Measurements from ENCODE around the gene LRCOL1.

DNA sequence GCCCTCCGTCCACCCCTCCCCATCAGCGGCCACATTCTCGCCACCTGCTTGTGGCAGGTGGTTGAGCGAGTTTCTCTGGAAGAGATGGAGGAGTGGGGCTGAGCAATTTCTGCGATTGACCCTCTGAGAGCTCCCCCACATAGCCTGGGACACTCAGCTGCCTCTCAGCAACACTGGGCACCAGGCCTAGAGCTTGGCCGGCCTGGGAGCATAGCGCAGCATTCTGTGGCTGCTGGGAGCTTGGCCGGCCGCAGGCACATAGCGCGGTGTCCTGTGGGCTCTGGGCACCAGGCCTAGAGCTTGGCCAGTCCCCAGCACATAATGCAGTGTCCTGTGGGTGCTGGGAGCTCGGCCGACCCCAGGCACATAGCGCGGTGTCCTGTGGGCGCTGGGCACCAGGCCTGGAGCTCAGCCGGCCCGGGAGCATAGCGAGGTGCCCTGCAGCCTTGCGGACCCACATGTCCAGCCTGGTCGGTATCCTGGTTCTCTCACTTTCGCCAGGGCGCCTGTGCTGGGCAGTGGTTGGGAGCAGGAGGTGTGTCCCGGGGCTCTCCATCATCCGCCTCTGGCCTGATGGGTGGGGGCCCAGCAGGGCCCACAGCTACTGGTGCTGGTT lies 43.8 kb downstream of the LRCOL1 start:
- TF ChIP-seq NBN (conservative IDR thresholded peaks at IDR 0.05) (no peak), MYNN (CRISPR knock-in tag; IDR thresholded peaks at IDR 0.05; ENCODE audit: low read depth) (no peak), MTF2 (CRISPR knock-in tag; IDR thresholded peaks at IDR 0.05; ENCODE audit: borderline replicate concordance) (no peak), POLR2AphosphoS5 (IDR thresholded peaks at IDR 0.05; ENCODE audit: low read depth, low read length) (no peak), KLF16 (CRISPR knock-in tag; IDR thresholded peaks at IDR 0.05) (no peak)
- TF ChIP-seq, protein P1, sequence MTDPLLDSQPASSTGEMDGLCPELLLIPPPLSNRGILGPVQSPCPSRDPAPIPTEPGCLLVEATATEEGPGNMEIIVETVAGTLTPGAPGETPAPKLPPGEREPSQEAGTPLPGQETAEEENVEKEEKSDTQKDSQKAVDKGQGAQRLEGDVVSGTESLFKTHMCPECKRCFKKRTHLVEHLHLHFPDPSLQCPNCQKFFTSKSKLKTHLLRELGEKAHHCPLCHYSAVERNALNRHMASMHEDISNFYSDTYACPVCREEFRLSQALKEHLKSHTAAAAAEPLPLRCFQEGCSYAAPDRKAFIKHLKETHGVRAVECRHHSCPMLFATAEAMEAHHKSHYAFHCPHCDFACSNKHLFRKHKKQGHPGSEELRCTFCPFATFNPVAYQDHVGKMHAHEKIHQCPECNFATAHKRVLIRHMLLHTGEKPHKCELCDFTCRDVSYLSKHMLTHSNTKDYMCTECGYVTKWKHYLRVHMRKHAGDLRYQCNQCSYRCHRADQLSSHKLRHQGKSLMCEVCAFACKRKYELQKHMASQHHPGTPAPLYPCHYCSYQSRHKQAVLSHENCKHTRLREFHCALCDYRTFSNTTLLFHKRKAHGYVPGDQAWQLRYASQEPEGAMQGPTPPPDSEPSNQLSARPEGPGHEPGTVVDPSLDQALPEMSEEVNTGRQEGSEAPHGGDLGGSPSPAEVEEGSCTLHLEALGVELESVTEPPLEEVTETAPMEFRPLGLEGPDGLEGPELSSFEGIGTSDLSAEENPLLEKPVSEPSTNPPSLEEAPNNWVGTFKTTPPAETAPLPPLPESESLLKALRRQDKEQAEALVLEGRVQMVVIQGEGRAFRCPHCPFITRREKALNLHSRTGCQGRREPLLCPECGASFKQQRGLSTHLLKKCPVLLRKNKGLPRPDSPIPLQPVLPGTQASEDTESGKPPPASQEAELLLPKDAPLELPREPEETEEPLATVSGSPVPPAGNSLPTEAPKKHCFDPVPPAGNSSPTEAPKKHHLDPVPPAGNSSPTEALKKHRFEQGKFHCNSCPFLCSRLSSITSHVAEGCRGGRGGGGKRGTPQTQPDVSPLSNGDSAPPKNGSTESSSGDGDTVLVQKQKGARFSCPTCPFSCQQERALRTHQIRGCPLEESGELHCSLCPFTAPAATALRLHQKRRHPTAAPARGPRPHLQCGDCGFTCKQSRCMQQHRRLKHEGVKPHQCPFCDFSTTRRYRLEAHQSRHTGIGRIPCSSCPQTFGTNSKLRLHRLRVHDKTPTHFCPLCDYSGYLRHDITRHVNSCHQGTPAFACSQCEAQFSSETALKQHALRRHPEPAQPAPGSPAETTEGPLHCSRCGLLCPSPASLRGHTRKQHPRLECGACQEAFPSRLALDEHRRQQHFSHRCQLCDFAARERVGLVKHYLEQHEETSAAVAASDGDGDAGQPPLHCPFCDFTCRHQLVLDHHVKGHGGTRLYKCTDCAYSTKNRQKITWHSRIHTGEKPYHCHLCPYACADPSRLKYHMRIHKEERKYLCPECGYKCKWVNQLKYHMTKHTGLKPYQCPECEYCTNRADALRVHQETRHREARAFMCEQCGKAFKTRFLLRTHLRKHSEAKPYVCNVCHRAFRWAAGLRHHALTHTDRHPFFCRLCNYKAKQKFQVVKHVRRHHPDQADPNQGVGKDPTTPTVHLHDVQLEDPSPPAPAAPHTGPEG (CRISPR knock-in tag; IDR thresholded peaks at IDR 0.05): no peak

Data from HepG2 (cell line).